Measurements from ENCODE around the gene INTU.

GRCh38 chr4:127634181-127634580 lies 1.4 kb downstream of the INTU start:
- TF ChIP-seq CTCF (IDR thresholded peaks at IDR 0.05; ENCODE audit: insufficient read depth, low read length) (no peak), GABPA (IDR thresholded peaks at IDR 0.05; ENCODE audit: low read depth) (no peak), POLR2AphosphoS5 (IDR thresholded peaks at IDR 0.05; ENCODE audit: low read depth) (no peak), REST (IDR thresholded peaks at IDR 0.05; ENCODE audit: insufficient replicate concordance, low read depth) (no peak)
